ENCODE results near the gene COL23A1. TPM values are rescaled to one million over a fixed set of nuclear protein-coding genes. Genes with fewer than 3 reads are reported as not detected.

Gene COL23A1
- total and polyA plus RNA-seq, 2 donors (not counting 1 experiment from before 2014, with no cell fraction given): not detected

- H3K9me3 ChIP-seq (ENCODE audit: control insufficient read depth, insufficient read depth, low read depth, low read length): no peaks in the 10 kb centered on the region
- H3K4me3 ChIP-seq (replicated peaks in 1 of 4; ENCODE audit: control extremely low read depth in 1 of 4, insufficient read depth in 1 of 4, low read depth in 3 of 4, low read length in 4 of 4): no peak overlapping the region
- H3K4me1 ChIP-seq (ENCODE audit: control insufficient read depth, extremely low read depth, insufficient read depth, low read length): no peaks in the 10 kb centered on the region
- H3K79me2 ChIP-seq (ENCODE audit: control insufficient read depth, insufficient read depth, low read length): no peaks in the 10 kb centered on the region
- H2AFZ ChIP-seq (ENCODE audit: low read length): no peak overlapping the region
- no peaks in the 10 kb centered on the region for H3K27me3 ChIP-seq (ENCODE audit: control insufficient read depth, insufficient read depth, low read length)
- no peak overlapping the region for H3K27ac ChIP-seq (ENCODE audit: insufficient read depth, low read length)
- no peaks in the 10 kb centered on the region for H4K20me1 ChIP-seq (ENCODE audit: control insufficient read depth, extremely low read depth, insufficient read depth, low read length)
- no peak for TF ChIP-seq CTCF (conservative IDR thresholded peaks at IDR 0.05 in 1 of 2, IDR thresholded peaks at IDR 0.05 in 1 of 2; ENCODE audit: low read depth in 1 of 2, low read length in 2 of 2)
- TF ChIP-seq EZH2 (IDR thresholded peaks at IDR 0.05; ENCODE audit: low read length, missing control alignments): no peak
- DNase-seq (ENCODE audit: low read depth in 2 of 2): no peak
- H3K36me3 ChIP-seq (ENCODE audit: control insufficient read depth, insufficient read depth, low read length): no peaks in the 10 kb centered on the region
- H3K4me2 ChIP-seq (ENCODE audit: extremely low read depth, insufficient read depth, low read length): no peak overlapping the region
- H3K9ac ChIP-seq (ENCODE audit: insufficient read depth, low read length): no peak overlapping the region
These were observed 156.0 kb downstream of the COL23A1 start for GRCh38 chr5:178434016-178434761.

GRCh38 chr5:178433273-178433775 is 156.9 kb downstream of the COL23A1 start:
- H3K4me1 ChIP-seq (ENCODE audit: control insufficient read depth, extremely low read depth, insufficient read depth, low read length): no peaks in the 10 kb centered on the region
- H3K4me2 ChIP-seq (ENCODE audit: extremely low read depth, insufficient read depth, low read length): no peak overlapping the region
- H4K20me1 ChIP-seq (ENCODE audit: control insufficient read depth, extremely low read depth, insufficient read depth, low read length): no peaks in the 10 kb centered on the region
- no peaks in the 10 kb centered on the region for H3K9me3 ChIP-seq (ENCODE audit: control insufficient read depth, insufficient read depth, low read depth, low read length)
- TF ChIP-seq CTCF (conservative IDR thresholded peaks at IDR 0.05 in 1 of 2, IDR thresholded peaks at IDR 0.05 in 1 of 2; ENCODE audit: low read depth in 1 of 2, low read length in 2 of 2): no peak
- TF ChIP-seq EZH2 (IDR thresholded peaks at IDR 0.05; ENCODE audit: low read length, missing control alignments): no peak
- H3K79me2 ChIP-seq (ENCODE audit: control insufficient read depth, insufficient read depth, low read length): no peaks in the 10 kb centered on the region
- no peak overlapping the region for H3K4me3 ChIP-seq (replicated peaks in 1 of 4; ENCODE audit: control extremely low read depth in 1 of 4, insufficient read depth in 1 of 4, low read depth in 3 of 4, low read length in 4 of 4)
- H3K36me3 ChIP-seq (ENCODE audit: control insufficient read depth, insufficient read depth, low read length): no peaks in the 10 kb centered on the region
- no peak for DNase-seq (ENCODE audit: low read depth in 2 of 2)
- H3K27me3 ChIP-seq (ENCODE audit: control insufficient read depth, insufficient read depth, low read length): no peaks in the 10 kb centered on the region
- H3K27ac ChIP-seq (ENCODE audit: insufficient read depth, low read length): no peak overlapping the region
- H2AFZ ChIP-seq (ENCODE audit: low read length): no peak overlapping the region
- H3K9ac ChIP-seq (ENCODE audit: insufficient read depth, low read length): no peak overlapping the region

- no peaks in the 10 kb centered on the region for H3K27me3 ChIP-seq (ENCODE audit: control insufficient read depth, insufficient read depth, low read length)
- no peak overlapping the region for H3K4me2 ChIP-seq (ENCODE audit: extremely low read depth, insufficient read depth, low read length)
- DNase-seq (ENCODE audit: low read depth in 2 of 2): no peak
- H3K79me2 ChIP-seq (ENCODE audit: control insufficient read depth, insufficient read depth, low read length): no peaks in the 10 kb centered on the region
- H3K27ac ChIP-seq (ENCODE audit: insufficient read depth, low read length): no peak overlapping the region
- H3K36me3 ChIP-seq (ENCODE audit: control insufficient read depth, insufficient read depth, low read length): no peaks in the 10 kb centered on the region
- H4K20me1 ChIP-seq (ENCODE audit: control insufficient read depth, extremely low read depth, insufficient read depth, low read length): no peaks in the 10 kb centered on the region
- H2AFZ ChIP-seq (ENCODE audit: low read length): no peak overlapping the region
- H3K9ac ChIP-seq (ENCODE audit: insufficient read depth, low read length): no peak overlapping the region
- H3K9me3 ChIP-seq (ENCODE audit: control insufficient read depth, insufficient read depth, low read depth, low read length): no peaks in the 10 kb centered on the region
- H3K4me1 ChIP-seq (ENCODE audit: control insufficient read depth, extremely low read depth, insufficient read depth, low read length): no peaks in the 10 kb centered on the region
- no peak overlapping the region for H3K4me3 ChIP-seq (replicated peaks in 1 of 4; ENCODE audit: control extremely low read depth in 1 of 4, insufficient read depth in 1 of 4, low read depth in 3 of 4, low read length in 4 of 4)
- TF ChIP-seq EZH2 (IDR thresholded peaks at IDR 0.05; ENCODE audit: low read length, missing control alignments): no peak
- TF ChIP-seq CTCF (conservative IDR thresholded peaks at IDR 0.05 in 1 of 2, IDR thresholded peaks at IDR 0.05 in 1 of 2; ENCODE audit: low read depth in 1 of 2, low read length in 2 of 2): no peak
These were observed 157.5 kb downstream of the COL23A1 start for GRCh38 chr5:178432421-178433272.

Measured in fibroblast of lung (primary cell).